AG10803 (cell line): ENCODE results near the gene ZBTB45.

Source experiments
- DNase-seq: peaks from one replicate; pipeline ENCODE4 v3.0.0; 2010; ENCODE audit warnings: low read depth
- H3K4me3 ChIP-seq: 2 replicates; pipeline ENCODE4 v1.5.1; 2011; ENCODE audit warnings: mild to moderate bottlenecking, low read length, control low read depth
- TF ChIP-seq, protein P1 (sequence below): conservative IDR thresholded peaks from 2 replicates; pipeline ENCODE4 v1.5.1; 2011; ENCODE audit warnings: mild to moderate bottlenecking, low read length, control low read depth, inconsistent platforms

ZBTB45 gene

GRCh38 chr19:58521651-58522050, 2.0 kb upstream of the ZBTB45 start:
- DNase-seq: no peak
- H3K4me3 ChIP-seq: no peak overlapping the region
- TF ChIP-seq, protein P1, sequence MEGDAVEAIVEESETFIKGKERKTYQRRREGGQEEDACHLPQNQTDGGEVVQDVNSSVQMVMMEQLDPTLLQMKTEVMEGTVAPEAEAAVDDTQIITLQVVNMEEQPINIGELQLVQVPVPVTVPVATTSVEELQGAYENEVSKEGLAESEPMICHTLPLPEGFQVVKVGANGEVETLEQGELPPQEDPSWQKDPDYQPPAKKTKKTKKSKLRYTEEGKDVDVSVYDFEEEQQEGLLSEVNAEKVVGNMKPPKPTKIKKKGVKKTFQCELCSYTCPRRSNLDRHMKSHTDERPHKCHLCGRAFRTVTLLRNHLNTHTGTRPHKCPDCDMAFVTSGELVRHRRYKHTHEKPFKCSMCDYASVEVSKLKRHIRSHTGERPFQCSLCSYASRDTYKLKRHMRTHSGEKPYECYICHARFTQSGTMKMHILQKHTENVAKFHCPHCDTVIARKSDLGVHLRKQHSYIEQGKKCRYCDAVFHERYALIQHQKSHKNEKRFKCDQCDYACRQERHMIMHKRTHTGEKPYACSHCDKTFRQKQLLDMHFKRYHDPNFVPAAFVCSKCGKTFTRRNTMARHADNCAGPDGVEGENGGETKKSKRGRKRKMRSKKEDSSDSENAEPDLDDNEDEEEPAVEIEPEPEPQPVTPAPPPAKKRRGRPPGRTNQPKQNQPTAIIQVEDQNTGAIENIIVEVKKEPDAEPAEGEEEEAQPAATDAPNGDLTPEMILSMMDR: no peak

- peak overlapping the region; percentile 88 for H3K4me3 ChIP-seq
- no peak for DNase-seq
- TF ChIP-seq, protein P1: no peak
Observed at GRCh38 chr19:58520257-58520599, 618 bp upstream of the ZBTB45 start.

GRCh38 chr19:58519087-58519354, 589 bp downstream of the ZBTB45 start:
- peak; percentile 73 for DNase-seq
- TF ChIP-seq, protein P1: peak; percentile 72

DNA sequence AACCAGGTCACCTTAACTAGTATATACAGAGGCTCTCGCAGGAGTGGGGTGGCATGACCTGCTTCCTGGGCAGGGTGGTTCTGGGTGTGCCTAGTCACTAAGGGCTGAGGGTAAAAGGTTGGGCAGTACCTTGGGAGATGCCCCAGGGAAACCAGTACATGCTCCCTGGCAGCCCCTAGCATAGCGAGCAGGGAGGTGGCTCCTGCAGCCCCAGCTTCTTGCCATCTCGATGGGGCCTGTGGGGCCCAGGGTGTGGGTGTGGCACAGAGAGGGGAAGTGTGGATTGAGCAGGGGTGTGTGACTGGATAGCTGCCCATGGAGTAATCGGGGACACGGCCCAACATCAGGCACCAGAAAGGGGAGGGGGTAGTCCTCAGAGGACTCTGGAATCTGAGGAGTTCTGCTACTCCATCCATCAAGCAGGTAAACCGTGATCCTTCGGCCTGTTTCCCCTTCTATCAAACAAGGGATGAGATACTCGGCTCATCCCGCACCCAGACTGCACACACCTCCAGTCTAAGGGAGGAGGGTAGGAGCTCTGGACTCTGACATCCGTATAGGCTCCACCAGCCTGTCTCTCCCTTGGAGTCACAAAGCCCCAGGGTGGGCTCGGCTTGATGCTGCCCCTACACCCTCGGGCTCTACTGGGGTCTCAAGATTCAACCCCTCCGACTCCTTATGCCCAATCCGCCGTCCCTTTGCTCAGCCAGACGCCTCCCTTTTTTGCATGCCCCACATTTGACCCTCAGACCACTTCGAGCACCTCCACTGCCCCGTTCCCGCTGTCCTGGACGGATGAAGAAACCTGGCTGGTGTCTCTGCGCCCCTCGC, 1.1 kb downstream of the ZBTB45 start:
- peak overlapping the region; percentile 88 for H3K4me3 ChIP-seq
- TF ChIP-seq, protein P1: no peak
- DNase-seq: no peak

More at GRCh38 chr19:58519087-58519354, 589 bp downstream of the ZBTB45 start:
- H3K4me3 ChIP-seq: peak overlapping the region; percentile 88

- H3K4me3 ChIP-seq: no peak overlapping the region
- TF ChIP-seq, protein P1: no peak
- no peak for DNase-seq
Observed at GRCh38 chr19:58516964-58517833, 2.4 kb downstream of the ZBTB45 start.

DNA sequence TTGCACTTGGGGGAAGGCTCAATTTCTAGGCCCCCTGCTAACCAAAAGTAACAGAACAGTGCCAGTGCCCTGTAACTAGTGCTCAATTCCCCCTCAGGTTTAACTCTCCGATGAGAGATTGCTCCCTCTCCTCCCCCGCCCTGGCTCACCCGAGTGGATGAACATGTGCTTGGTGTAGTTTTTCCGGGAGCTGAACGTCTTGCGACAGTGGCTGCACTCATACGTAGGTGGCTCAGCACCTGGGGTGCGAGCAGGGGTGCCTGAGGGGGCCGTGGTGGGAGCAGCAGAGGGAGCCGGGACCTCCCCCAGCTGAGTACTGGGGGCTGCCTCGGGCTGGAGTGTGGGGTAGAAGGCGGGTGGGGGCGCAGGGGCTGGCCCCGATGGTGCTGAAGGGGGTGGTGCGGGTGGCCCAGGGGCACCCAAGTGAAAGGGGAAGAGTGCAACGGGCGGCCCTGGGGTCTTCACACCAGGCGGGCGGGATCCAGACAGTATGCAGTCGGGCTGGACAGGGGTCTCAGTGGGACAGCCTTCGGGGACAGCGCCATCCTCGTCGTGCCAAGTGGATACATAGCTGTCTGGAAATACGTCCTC, 3.3 kb downstream of the ZBTB45 start:
- no peak for DNase-seq
- TF ChIP-seq, protein P1: no peak
- no peak overlapping the region for H3K4me3 ChIP-seq

- no peak for DNase-seq
- TF ChIP-seq, protein P1: no peak
- H3K4me3 ChIP-seq: no peak overlapping the region
Observed at GRCh38 chr19:58515259-58515658, 4.4 kb downstream of the ZBTB45 start.
